ENCODE measurements around the gene ATOSB.

DNA sequence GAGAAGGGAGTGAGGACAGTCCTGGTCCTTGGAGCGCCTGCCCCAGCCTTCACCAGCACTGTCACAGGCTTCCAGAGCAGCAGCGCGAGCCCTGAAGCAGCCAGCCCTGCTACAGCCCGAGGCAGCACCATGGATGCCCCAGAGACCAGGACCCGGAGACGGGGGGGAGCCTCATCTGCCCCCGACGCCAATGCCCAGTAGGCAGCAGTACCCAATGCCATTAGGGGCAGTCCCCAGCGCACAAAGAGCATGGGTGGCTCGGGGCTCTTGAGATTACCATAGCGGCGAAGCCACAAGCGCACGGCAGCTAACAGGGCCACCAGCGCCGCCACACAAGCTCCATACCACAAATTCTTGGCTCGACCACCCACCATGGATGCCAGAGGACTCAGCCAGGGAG lies 24.1 kb downstream of the ATOSB start:
- TF ChIP-seq, protein P1, sequence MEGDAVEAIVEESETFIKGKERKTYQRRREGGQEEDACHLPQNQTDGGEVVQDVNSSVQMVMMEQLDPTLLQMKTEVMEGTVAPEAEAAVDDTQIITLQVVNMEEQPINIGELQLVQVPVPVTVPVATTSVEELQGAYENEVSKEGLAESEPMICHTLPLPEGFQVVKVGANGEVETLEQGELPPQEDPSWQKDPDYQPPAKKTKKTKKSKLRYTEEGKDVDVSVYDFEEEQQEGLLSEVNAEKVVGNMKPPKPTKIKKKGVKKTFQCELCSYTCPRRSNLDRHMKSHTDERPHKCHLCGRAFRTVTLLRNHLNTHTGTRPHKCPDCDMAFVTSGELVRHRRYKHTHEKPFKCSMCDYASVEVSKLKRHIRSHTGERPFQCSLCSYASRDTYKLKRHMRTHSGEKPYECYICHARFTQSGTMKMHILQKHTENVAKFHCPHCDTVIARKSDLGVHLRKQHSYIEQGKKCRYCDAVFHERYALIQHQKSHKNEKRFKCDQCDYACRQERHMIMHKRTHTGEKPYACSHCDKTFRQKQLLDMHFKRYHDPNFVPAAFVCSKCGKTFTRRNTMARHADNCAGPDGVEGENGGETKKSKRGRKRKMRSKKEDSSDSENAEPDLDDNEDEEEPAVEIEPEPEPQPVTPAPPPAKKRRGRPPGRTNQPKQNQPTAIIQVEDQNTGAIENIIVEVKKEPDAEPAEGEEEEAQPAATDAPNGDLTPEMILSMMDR (IDR thresholded peaks at IDR 0.05): no peak
- no peak for TF ChIP-seq POLR2A (IDR thresholded peaks at IDR 0.05)
